Endothelial cell (in vitro differentiated cells): ENCODE results near the gene RS1. TPM values are rescaled to one million over a fixed set of nuclear protein-coding genes. Genes with fewer than 3 reads are reported as not detected.

Experiments used
- DNase-seq: peaks from one replicate; pipeline ENCODE4 v3.0.0; 2021; ENCODE audit warnings: low spot score
- H3K27ac Mint-ChIP-seq: one replicate; pipeline ENCODE4 v1.8.0; 2021; ENCODE audit warnings: mixed read lengths, inconsistent platforms; ENCODE audit not compliant: unreplicated experiment
- H3K27me3 Mint-ChIP-seq: one replicate; pipeline ENCODE4 v1.8.0; 2021; ENCODE audit warnings: mild to moderate bottlenecking, moderate library complexity, mixed read lengths, inconsistent platforms; ENCODE audit not compliant: unreplicated experiment
- H3K36me3 Mint-ChIP-seq: one replicate; pipeline ENCODE4 v1.8.0; 2021; ENCODE audit warnings: mild to moderate bottlenecking, low read depth, mixed read lengths, inconsistent platforms; ENCODE audit not compliant: unreplicated experiment
- H3K4me1 Mint-ChIP-seq: one replicate; pipeline ENCODE4 v1.8.0; 2021; ENCODE audit warnings: mild to moderate bottlenecking, mixed read lengths, inconsistent platforms; ENCODE audit not compliant: unreplicated experiment
- H3K4me3 Mint-ChIP-seq: one replicate; pipeline ENCODE4 v1.8.0; 2021; ENCODE audit warnings: mild to moderate bottlenecking, mixed read lengths, inconsistent platforms; ENCODE audit not compliant: unreplicated experiment
- H3K9me3 Mint-ChIP-seq: one replicate; pipeline ENCODE4 v1.8.0; 2021; ENCODE audit warnings: mixed read lengths, inconsistent platforms; ENCODE audit not compliant: unreplicated experiment
- CTCF ChIP-seq: fragments of 200-600 bp; sonication (generic); IDR thresholded peaks from one replicate; pipeline ENCODE4 v1.5.0; 2021; ENCODE audit warnings: antibody characterized with exemption; ENCODE audit not compliant: unreplicated experiment
- total RNA-seq: library from RNA; stranded (reverse); fragmentation: NEBNext Ultra II Directional; extraction: Animal tissue kit (Norgen Biotek cat#: 25700); gene quantifications from one replicate; pipeline ENCODE4 v1.2.1, GENCODE V29; 2021; ENCODE audit not compliant: unreplicated experiment

The RS1 gene
- total RNA-seq, 1 donor from 2014 or later = not detected

GRCh38 chrX:18594079-18594478 lies 77.8 kb downstream of the RS1 start:
- peaks cover 2% of the 10 kb centered on the region for H3K27me3 Mint-ChIP-seq
- no peak for TF ChIP-seq CTCF
- no peak overlapping the region for H3K4me3 Mint-ChIP-seq
- no peak overlapping the region for H3K27ac Mint-ChIP-seq
- no peaks in the 10 kb centered on the region for H3K4me1 Mint-ChIP-seq
- DNase-seq = no peak
- H3K36me3 Mint-ChIP-seq = peaks cover 8% of the 10 kb centered on the region
- H3K9me3 Mint-ChIP-seq = no peaks in the 10 kb centered on the region

GRCh38 chrX:18591834-18592233 lies 80.1 kb downstream of the RS1 start:
- no peak overlapping the region for H3K27ac Mint-ChIP-seq
- no peaks in the 10 kb centered on the region for H3K9me3 Mint-ChIP-seq
- H3K36me3 Mint-ChIP-seq = peaks cover 8% of the 10 kb centered on the region
- no peak overlapping the region for H3K4me3 Mint-ChIP-seq
- TF ChIP-seq CTCF = no peak
- H3K27me3 Mint-ChIP-seq = peaks cover 2% of the 10 kb centered on the region
- H3K4me1 Mint-ChIP-seq = no peaks in the 10 kb centered on the region
- no peak for DNase-seq

Other genes starting within 250 kb of the RS1 start
- gene CDKL5, start 246.5 kb downstream of the RS1 start, total RNA-seq = 10.6 TPM
- gene PPEF1, start 35.5 kb upstream of the RS1 start, total RNA-seq = not detected